HG03103 (cell line): Measurements from ENCODE around the gene PAPPA2.
"Not testable (repeated sequence)": the region's sequence is repeated elsewhere in the genome, so short reads cannot be mapped to it uniquely, and the experiment has no call there.

Source experiments
- ATAC-seq: cut with Tn5 transposase; IDR thresholded peaks from one replicate; pipeline ENCODE4 v1.9.1; 2021; ENCODE audit warnings: low read depth; ENCODE audit not compliant: unreplicated experiment

PAPPA2 gene

DNA sequence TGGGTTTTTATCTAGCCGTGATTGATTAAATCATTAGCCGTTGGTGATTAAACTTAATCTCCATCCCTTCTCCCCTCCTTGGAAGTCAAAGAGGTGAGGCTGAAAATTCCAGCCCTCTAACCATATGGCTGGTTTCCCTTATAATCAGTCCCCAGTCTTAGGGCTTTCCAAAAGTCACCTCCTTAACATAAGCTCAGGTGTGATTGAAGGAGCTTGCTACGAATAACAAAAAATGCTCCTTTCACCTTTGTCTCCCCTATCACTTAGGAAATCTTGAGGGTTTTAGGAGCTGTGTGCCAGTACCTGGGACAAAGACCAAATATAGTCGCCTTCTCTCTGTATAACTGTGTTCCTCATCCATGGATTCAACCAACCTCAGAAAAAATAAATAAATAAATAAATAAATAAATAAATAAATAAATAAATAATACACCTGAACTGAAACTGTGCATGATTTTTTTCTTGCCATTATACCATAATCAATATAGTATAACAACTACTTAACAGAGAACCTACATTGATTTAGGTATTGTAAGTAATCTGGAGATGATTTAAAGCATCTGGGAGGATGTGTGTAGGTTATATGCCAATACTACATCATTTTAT lies 82.2 kb downstream of the PAPPA2 start:
- ATAC-seq = no peak

DNA sequence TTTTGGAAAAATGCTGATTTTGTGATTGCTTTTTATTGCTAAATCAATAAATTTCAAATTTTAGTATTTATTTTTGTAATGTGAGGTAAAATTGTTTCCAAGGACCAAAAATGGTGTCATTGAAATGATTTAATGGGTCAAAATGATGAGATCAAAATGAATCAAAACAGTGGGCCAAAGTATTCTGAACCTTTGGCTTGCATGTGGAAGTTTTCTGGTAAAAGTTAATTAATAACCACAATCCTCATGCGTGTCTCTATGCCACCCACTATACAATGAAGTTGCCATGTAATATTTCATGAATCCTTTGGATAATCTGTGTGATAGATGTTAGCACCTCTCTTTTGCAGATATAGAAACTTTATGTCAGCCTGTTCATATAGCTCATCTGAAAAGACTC lies 83.8 kb downstream of the PAPPA2 start:
- no peak for ATAC-seq

- no peak for ATAC-seq
These were observed 88.2 kb downstream of the PAPPA2 start for GRCh38 chr1:176551146-176551545.

DNA sequence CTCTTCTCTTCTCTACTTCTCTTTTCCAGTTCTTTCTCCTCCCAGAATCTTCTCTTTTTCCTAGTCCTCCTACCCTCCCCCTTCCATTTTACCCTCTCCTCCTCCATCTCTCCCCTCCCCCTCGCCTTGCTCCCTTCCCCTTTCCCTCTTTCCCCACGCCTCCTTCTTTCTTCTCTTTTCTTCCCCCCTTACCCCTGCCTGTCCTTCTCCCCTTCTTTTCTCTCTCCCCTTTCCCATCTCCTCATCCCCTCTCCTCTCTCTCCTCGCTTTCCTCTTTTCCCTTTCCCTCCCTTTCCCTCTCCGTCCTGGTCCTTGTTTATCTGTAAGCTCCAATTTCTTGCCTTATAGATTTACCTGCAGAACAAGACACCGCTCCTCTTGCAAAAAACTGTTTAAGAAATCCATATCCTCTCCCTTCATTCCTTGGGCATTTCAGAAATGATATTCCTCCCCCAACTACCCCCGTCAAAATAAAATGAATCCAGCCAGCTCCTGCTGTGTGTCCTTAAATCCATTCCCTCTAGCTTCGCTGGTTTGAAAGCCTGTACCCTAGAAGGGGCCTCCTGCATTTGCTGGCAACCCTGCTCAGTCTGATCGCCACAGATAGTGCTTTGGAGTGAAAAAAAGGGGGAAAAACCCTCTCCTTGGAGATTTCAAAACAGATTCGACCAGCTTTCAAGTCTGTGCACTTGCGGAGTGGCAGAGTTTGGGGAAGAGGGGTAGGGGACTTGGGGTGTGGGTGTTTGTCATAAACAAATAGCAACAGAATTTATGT lies 89.4 kb downstream of the PAPPA2 start:
- ATAC-seq = no peak

DNA sequence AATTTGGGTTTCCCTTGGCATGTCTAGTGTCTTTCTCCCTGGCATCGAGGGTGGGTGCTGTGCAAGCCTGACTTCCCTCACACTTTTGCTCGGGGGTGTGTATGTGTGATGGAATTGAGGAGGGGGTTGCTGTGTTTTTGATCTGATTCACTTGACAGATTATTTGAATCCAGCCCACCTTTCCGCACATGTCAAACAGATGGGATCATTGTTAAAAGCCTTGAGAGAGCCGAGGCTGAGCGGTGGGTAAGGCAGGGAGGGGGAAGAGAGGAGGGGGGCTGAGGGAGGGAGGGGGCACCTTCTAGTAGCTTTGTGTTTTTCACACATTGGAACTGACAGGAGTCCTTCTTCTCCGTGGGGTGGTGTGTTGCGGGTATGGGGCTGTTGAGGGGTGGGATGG lies 90.0 kb downstream of the PAPPA2 start:
- ATAC-seq = no peak

GRCh38 chr1:176556288-176556687 lies 93.3 kb downstream of the PAPPA2 start:
- no peak for ATAC-seq

- no peak for ATAC-seq
These were observed 94.7 kb downstream of the PAPPA2 start for GRCh38 chr1:176557543-176558258.

GRCh38 chr1:176558561-176558960 lies 95.6 kb downstream of the PAPPA2 start:
- no peak for ATAC-seq

DNA sequence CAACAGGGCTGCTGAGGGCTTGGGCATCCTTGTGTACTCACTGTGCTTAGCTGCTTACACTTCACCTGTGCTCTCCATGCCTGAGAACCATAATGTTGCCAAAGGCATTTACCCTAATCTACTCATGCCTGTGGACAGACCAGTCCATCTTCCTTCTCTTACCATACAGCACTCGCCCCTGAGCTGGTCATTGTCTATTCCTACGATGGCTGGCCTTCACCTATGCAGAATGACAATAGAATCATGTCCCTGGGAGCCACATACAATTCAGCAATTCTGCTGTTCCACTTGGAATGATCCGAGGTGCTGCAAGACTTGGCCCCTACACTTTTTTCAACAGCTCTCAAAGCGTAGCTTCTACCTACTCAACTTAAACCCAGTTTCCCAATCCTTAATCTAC lies 96.5 kb downstream of the PAPPA2 start:
- ATAC-seq = no peak

DNA sequence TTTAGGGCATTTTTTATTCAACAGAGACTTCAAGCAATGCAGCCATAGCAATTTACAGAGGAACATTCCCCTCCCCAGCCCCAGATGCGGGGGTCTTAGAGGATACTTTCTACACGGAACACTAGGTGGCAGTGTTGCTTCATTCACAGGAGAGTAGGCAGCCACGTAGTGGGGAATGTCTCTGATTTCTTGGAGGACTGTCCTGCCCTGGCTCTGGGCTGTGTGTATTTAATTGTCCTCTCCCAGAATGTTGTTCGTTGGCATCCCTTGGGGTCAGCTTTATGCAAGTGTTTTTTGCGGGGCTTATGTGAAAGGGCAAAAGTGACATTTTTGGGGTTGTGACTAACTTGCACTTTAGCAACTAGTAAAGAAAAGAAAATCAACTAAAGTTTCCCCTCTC lies 96.9 kb downstream of the PAPPA2 start:
- peak; percentile 80 for ATAC-seq

GRCh38 chr1:176560681-176561080 lies 97.7 kb downstream of the PAPPA2 start:
- ATAC-seq = no peak

- not testable (repeated sequence) for ATAC-seq
These were observed 98.8 kb downstream of the PAPPA2 start for GRCh38 chr1:176561761-176562160.

DNA sequence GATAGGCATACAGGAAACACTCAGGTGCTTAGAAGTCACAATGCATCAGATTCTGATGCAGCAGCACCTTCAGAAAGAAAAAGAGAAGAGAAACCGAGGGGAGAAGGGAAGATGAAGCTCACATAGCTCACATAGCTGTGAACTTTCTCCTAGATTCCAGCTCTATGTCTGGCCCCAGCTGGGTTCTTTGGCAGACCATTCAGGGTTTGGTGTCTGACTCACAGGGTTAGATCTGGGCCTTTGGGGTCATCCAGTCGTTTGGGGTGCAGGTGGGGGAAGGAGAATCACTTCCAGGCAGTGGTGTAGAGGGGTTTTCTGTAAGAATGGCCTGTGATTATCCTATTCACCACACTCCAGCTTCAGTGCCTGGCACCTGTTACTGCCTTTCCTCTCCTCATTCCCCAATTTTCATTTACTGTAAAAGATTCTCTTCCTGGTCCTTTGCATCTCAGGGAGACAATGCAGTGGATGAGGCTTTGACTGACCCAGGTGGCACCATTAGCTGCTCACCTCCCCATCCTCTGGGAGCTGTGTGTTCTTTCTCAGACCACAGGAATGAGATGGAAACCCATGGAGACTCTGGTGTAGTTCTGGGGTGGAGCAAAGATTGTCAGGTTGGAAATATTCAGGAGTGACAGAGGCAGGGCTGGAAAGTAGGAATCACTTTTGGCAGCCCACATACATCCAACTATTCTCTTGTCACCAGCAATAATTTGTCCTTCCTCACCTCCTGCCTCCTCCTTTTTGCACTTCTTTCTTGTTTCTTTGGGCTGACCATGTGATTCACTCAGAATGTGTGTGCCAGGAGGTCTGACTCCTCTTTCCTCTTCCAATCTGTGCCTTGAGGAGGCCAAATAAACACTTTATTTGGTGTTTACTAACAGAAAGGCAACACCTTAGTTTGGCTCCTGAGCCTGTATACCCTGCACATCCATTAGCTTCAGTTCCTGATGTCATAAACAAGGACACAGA lies 103.3 kb downstream of the PAPPA2 start:
- ATAC-seq = no peak

DNA sequence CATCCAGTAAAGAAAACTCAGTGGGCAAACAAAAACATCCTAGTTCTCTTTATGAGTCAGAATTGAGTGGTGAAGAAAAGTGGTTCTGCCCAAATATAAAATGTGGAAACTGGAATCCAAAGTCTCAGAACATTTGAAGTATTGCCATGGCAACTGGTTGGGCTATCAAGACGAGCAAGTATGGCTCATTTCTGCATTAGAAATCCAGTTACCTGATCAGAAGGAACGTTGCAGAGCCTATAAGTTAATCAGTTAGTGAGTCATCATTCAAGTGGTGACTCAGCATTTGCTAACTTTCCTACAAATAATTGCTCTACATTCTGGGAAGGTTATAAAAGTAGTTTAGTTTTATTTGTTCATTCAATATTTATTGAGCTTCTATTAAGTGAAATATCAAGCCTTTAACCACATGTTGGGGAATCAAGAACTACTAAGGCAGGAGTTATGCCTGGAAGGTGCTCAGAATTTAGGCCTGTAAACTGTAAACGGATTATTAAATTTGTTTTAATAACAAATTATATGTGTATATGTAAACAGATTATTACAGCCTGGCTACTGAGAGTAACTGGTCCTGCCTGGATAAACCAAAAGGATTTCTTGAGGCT lies 104.3 kb downstream of the PAPPA2 start:
- no peak for ATAC-seq

- ATAC-seq = no peak
These were observed 105.2 kb downstream of the PAPPA2 start for GRCh38 chr1:176568185-176568584.

DNA sequence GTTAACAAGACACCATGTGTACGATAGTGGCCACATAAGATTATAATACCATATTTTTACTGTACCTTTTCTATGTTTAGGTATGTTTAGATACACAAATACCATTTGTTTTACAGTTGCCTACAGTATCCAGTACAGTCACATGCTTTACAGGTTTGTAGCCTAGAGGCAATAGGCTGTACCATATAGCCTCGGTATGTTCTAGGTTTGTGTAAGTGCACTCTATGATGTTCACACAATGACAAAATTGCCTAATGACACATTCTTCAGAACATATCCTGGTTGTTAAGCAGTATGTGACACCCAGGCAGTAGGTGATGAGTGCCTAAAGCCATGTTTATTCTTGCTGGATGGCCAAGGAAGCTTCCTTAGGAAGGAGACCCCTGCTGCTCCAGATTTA lies 111.8 kb downstream of the PAPPA2 start:
- ATAC-seq = no peak

- ATAC-seq = no peak
These were observed 113.0 kb downstream of the PAPPA2 start for GRCh38 chr1:176575991-176576390.

DNA sequence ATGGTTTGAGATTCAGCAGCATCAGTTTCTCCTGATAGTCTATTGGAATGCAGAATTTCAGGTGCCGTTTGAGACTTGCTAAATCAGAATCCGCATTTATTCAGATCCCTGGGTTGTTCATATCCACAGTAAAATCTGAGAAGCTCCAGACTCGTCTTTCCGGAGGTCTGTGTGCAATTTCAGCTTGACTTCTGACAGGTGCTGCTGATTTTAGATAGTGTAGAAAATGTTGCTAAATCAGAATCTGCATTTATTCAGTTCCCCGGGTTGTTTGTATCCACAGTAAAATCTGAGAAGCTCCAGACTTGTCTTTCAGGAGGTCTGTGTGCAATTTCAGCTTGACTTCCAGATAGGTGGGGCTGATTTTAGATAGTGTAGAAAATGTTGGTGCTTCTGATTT lies 113.7 kb downstream of the PAPPA2 start:
- no peak for ATAC-seq

- ATAC-seq = no peak
These were observed 114.7 kb downstream of the PAPPA2 start for GRCh38 chr1:176577646-176578197.

DNA sequence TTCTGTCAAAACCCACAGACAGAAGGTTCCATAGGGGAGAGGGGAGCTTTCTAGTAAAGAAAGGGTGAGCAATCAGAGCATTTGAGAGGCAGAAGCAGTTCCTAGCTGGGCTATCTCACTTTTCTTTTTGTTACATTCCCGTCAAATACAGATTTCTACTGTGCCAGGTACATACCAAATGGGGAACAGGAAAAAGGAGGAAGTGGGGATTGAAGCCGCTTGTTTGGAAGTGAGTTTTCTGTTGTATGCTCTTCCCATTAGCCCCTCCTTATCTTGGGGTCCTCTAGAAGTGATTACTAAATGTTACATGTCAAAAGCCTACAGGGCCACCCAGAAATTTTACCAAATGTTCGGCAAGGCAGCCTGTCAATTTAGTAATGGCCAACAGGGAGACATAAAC lies 116.1 kb downstream of the PAPPA2 start:
- no peak for ATAC-seq
